ENCODE results near the gene TMEM245.

DNA sequence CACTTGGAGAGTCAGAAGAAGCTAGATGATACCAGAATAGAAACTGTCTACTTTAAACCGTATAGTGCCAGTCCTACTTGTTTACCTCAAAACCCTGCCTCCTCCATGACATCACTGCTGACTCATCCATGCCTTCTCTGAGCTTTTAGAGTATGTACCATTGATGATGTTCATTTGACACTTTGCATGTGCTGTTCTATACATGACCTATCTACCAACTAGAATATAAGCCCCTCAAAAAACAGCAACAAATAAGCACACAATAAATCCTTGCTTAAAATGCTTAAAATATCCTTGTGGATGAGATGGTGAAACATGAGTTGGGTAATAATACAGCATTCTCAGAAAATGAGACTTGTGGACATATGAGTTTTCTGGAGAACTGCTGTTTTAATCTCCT lies 109.0 kb downstream of the TMEM245 start:
- TF ChIP-seq EP300 (IDR thresholded peaks at IDR 0.05) = no peak
- TF ChIP-seq, protein P1, sequence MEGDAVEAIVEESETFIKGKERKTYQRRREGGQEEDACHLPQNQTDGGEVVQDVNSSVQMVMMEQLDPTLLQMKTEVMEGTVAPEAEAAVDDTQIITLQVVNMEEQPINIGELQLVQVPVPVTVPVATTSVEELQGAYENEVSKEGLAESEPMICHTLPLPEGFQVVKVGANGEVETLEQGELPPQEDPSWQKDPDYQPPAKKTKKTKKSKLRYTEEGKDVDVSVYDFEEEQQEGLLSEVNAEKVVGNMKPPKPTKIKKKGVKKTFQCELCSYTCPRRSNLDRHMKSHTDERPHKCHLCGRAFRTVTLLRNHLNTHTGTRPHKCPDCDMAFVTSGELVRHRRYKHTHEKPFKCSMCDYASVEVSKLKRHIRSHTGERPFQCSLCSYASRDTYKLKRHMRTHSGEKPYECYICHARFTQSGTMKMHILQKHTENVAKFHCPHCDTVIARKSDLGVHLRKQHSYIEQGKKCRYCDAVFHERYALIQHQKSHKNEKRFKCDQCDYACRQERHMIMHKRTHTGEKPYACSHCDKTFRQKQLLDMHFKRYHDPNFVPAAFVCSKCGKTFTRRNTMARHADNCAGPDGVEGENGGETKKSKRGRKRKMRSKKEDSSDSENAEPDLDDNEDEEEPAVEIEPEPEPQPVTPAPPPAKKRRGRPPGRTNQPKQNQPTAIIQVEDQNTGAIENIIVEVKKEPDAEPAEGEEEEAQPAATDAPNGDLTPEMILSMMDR (IDR thresholded peaks at IDR 0.05) = no peak
- TF ChIP-seq POLR2A (IDR thresholded peaks at IDR 0.05; ENCODE audit: low read depth) = no peak

Data from esophagus muscularis mucosa (tissue), 4 donors.